Left lung (tissue), 10 donors: ENCODE data around the gene THBS4. TPM values are rescaled to one million over a fixed set of nuclear protein-coding genes. Genes with fewer than 3 reads are reported as not detected.
"Not testable (repeated sequence)": the region's sequence is repeated elsewhere in the genome, so short reads cannot be mapped to it uniquely, and the experiment has no call there.

Experiments
- ATAC-seq: fragments of 200-7000 bp; cut with Tn5 transposase; one replicate; pipeline ENCODE4 v1.9.1; 2020; ENCODE audit warnings: moderate library complexity
- DNase-seq, 4 donors: peaks; one replicate each; pipeline ENCODE4 v3.0.0-alpha.2; 2013 to 2020
- H3K27ac ChIP-seq, 2 donors: fragments of 200-600 bp; sonication (generic) in 1 of 2; one replicate each; pipeline versions ENCODE4 v1.5.0 to v1.8.0; 2020 to 2021
- H3K27me3 ChIP-seq, 2 donors: fragments of 200-600 bp; sonication (generic) in 1 of 2; one replicate each; pipeline versions ENCODE4 v1.5.0 to v1.8.0; 2020 to 2021
- H3K36me3 ChIP-seq, 2 donors: fragments of 200-600 bp; sonication (generic) in 1 of 2; one replicate each; pipeline versions ENCODE4 v1.5.0 to v1.8.0; 2020 to 2021
- H3K4me1 ChIP-seq, 2 donors: fragments of 200-600 bp; one replicate each; pipeline ENCODE4 v1.8.0; 2021
- H3K4me3 ChIP-seq, 2 donors: fragments of 200-600 bp; sonication (generic) in 1 of 2; one replicate each; pipeline versions ENCODE4 v1.5.0 to v1.8.0; 2020 to 2021; ENCODE audit warnings: mild to moderate bottlenecking in 1 of 2
- H3K9me3 ChIP-seq, 2 donors: fragments of 200-600 bp; sonication (generic) in 1 of 2; one replicate each; pipeline versions ENCODE4 v1.5.0 to v1.8.0; 2020 to 2021
- intact Hi-C, 2 donors: fragments of 100-400 bp; cut with DNase I; formaldehyde crosslinking; loops; one replicate each; pipeline versions ENCODE4 v1.11.2 to v1.14.2; 2022
- polyA plus RNA-seq, 6 donors: library from polyadenylated mRNA; unstranded; fragments of 120-200 nt; gene quantifications; one replicate each; pipeline ENCODE4 v1.2.1, GENCODE V29; 2013; ENCODE audit not compliant: insufficient read length in 6 of 6
- total RNA-seq, 2 donors: library from RNA; stranded (reverse); fragmentation: NEBNext Ultra II Directional; extraction: Animal tissue kit (Norgen Biotek cat#: 25700); gene quantifications; one replicate each; pipeline ENCODE4 v1.2.1, GENCODE V29; 2021
- TF ChIP-seq, protein P1 (sequence below), 2 donors: fragments of 200-600 bp; sonication (generic) in 1 of 2; IDR thresholded peaks; one replicate each; pipeline versions ENCODE4 v1.5.0 to v1.8.0; 2021; ENCODE audit warnings: antibody characterized with exemption in 2 of 2
- donor health status: DM: no; HTN: yes; CAD: no.
- donor health status: DM: no; HTN: no; CAD: no.

THBS4 gene
- total and polyA plus RNA-seq, 8 donors = 3.3 to 11.5 (median 5.9) TPM

DNA sequence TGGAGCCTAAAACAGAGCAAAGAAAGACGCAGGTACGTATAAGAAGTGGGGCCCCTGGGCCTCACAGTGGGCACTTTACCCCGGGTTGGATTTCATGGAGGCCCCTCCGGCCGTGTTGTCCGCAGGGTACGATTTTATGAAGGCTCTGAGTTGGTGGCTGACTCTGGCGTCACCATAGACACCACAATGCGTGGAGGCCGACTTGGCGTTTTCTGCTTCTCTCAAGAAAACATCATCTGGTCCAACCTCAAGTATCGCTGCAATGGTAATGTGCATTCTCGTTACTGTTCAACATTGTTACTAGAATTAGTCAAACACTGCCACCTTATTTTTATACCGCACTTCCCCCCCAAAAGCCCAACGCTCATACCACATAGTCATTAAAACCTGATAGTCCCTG is 47.1 kb downstream of the THBS4 start:
- Histone ChIP-seq H3K9me3 (no peaks in the 10 kb centered on the region), H3K27me3 (no peaks in the 10 kb centered on the region), H3K36me3 (peaks cover 0 to 12% of the 10 kb centered on the region in 2 donors), H3K27ac (peak overlapping the region in 1 of 2 donors; percentile 52), H3K4me1 (peaks cover 0 to 11% of the 10 kb centered on the region in 2 donors), H3K4me3 (no peak overlapping the region)
- TF ChIP-seq, protein P1, sequence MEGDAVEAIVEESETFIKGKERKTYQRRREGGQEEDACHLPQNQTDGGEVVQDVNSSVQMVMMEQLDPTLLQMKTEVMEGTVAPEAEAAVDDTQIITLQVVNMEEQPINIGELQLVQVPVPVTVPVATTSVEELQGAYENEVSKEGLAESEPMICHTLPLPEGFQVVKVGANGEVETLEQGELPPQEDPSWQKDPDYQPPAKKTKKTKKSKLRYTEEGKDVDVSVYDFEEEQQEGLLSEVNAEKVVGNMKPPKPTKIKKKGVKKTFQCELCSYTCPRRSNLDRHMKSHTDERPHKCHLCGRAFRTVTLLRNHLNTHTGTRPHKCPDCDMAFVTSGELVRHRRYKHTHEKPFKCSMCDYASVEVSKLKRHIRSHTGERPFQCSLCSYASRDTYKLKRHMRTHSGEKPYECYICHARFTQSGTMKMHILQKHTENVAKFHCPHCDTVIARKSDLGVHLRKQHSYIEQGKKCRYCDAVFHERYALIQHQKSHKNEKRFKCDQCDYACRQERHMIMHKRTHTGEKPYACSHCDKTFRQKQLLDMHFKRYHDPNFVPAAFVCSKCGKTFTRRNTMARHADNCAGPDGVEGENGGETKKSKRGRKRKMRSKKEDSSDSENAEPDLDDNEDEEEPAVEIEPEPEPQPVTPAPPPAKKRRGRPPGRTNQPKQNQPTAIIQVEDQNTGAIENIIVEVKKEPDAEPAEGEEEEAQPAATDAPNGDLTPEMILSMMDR (IDR thresholded peaks at IDR 0.05) = no peak
- ATAC-seq = no peak
- no peak for DNase-seq
- intact Hi-C loops = no loop called here

DNA sequence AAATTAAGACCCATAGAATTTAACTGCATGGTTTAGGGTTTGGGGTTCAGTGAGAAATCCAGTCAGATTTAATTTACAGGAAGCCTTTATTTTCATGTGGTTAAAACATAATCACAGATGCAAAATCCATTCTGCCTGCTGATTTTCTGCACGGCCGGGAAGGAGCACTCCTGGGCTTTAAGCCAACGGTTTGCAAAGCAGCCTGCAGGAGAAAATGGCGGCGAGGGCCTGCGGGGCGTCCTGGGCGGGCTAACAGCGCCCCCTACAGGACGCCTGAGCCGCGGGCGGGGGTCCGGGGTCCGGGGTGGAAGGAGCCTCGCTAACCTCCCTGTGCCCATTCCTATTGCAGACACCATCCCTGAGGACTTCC is 47.6 kb downstream of the THBS4 start:
- Histone ChIP-seq H3K4me1 (peaks cover 0 to 11% of the 10 kb centered on the region in 2 donors), H3K27me3 (no peaks in the 10 kb centered on the region), H3K36me3 (peaks cover 0 to 12% of the 10 kb centered on the region in 2 donors), H3K4me3 (peak overlapping the region; percentile 3 to 16), H3K9me3 (no peaks in the 10 kb centered on the region), H3K27ac (peak overlapping the region; percentile 13 to 52)
- TF ChIP-seq, protein P1 (IDR thresholded peaks at IDR 0.05) = peak; percentile 73 to 98
- ATAC-seq = peak; percentile 92
- peak; percentile 72 to 89 (median 82) for DNase-seq
- intact Hi-C loops = no loop called here

DNA sequence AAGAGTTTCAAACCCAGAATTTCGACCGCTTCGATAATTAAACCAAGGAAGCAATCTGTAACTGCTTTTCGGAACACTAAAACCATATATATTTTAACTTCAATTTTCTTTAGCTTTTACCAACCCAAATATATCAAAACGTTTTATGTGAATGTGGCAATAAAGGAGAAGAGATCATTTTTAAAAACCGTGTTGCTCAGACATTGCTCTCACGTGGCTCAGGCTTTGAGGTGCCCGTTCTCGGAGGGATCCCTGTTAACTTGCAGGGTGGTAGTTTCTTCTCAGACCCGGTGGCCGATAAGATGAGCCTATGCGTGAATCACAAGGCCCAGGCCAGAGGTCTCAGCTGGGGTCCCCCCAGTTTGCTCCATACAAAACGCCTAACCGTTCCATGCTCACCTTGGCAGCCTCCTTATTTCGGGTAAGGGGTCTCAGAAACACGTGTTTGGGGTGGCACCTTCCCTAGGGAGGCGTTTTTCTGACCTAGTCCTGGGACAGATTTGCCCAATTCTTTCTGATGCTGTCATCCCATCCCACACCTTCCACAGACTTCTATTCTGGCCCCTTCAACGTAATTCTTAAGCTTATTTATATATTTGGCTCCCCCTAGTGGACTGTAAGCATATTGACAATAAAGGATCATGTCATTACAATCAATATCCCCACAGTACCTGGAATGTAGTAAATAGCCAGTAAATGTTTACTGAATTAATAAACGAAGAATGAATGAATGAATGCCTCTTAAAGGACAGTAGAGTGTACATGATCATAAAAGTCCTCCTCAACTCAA is 48.1 kb downstream of the THBS4 start:
- Histone ChIP-seq H3K27me3 (no peaks in the 10 kb centered on the region), H3K27ac (peak overlapping the region; percentile 13 to 52), H3K9me3 (no peaks in the 10 kb centered on the region), H3K4me1 (peaks cover 0 to 11% of the 10 kb centered on the region in 2 donors), H3K4me3 (peak overlapping the region; percentile 3 to 16), H3K36me3 (peaks cover 0 to 7% of the 10 kb centered on the region in 2 donors)
- DNase-seq = peak in 2 of 4 donors; percentile 53 to 55
- ATAC-seq = peak; percentile 91
- intact Hi-C loops = no loop called here
- TF ChIP-seq, protein P1 (IDR thresholded peaks at IDR 0.05) = peak; percentile 61 to 65

DNA sequence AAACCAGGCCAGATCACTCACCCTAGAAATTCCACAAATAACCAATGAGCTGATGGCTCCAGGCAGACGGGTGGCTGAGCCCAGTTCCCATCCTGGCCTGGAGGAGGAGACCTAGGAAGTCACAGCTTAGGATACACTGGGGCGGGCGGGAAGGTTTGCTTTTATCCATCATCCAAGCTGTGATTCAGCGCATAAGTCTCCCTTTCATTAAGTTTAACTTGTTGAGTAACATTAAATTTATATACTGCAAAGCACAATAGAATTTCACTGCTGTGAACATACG is 55.7 kb downstream of the THBS4 start:
- Histone ChIP-seq H3K36me3 (no peaks in the 10 kb centered on the region), H3K4me3 (no peak overlapping the region), H3K9me3 (no peaks in the 10 kb centered on the region), H3K4me1 (peaks cover 0 to 8% of the 10 kb centered on the region in 2 donors), H3K27ac (no peak overlapping the region), H3K27me3 (no peaks in the 10 kb centered on the region)
- ATAC-seq (no peak), DNase-seq (no peak)
- TF ChIP-seq, protein P1 (IDR thresholded peaks at IDR 0.05) = no peak
- intact Hi-C loops = loop anchor here in 1 of 2 donors (5.0 to 10.0 kb wide), 2 partner anchors 184 to 216 kb away; no protein-coding TSS in a partner anchor

DNA sequence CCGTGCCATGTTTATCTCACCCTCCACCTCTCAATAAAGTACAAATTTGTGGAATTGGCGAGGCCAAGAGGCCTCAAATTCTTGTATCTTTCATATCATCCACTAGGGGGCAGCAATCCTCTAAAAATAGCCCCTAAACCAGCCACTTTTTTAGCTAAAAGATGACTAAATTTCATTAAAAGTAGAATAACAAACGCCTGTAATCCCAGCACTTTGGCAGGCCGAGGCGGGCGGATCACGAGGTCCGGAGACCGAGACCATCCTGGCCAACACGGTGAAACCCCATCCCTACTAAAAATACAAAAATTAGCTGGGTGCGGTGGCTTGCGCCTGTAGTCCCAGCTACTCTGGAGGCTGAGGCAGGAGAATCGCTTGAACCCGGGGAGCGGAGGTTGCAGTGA is 56.6 kb downstream of the THBS4 start:
- H3K9me3 ChIP-seq, H3K36me3 ChIP-seq, H3K27ac ChIP-seq, H3K27me3 ChIP-seq, H3K4me1 ChIP-seq, H3K4me3 ChIP-seq: not testable (repeated sequence)
- ATAC-seq (peak; percentile 81), DNase-seq (peak in 2 of 4 donors; percentile 61 to 73)
- TF ChIP-seq, protein P1 (IDR thresholded peaks at IDR 0.05) = peak; percentile 69 to 71
- intact Hi-C loops = loop anchor here in 1 of 2 donors (5.0 to 10.0 kb wide), 2 partner anchors 183 to 216 kb away; no protein-coding TSS in a partner anchor
